Fibroblast of lung (primary cell): ENCODE measurements around the gene C3orf18. TPM values are rescaled to one million over a fixed set of nuclear protein-coding genes. Genes with fewer than 3 reads are reported as not detected.

Experiments
- DNase-seq, 2 donors: peaks; one replicate each; pipeline versions ENCODE4 v3.0.0 to v3.0.0-alpha.2; 2010; ENCODE audit warnings: low read depth in 2 of 2
- H2AFZ ChIP-seq: 2 replicates; pipeline ENCODE4 v1.5.1; 2012; ENCODE audit warnings: low read length, control low read depth, inconsistent platforms
- H3K27ac ChIP-seq: 2 replicates; pipeline ENCODE4 v1.5.1; 2011; ENCODE audit warnings: low read length, control low read depth; ENCODE audit not compliant: insufficient read depth
- H3K27me3 ChIP-seq: 2 replicates; pipeline ENCODE4 v1.5.1; 2011; ENCODE audit warnings: mild to moderate bottlenecking, low read length; ENCODE audit not compliant: control insufficient read depth, insufficient read depth
- H3K36me3 ChIP-seq: 2 replicates; pipeline ENCODE4 v1.5.1; 2011; ENCODE audit warnings: low read length; ENCODE audit not compliant: control insufficient read depth, insufficient read depth
- H3K4me1 ChIP-seq: 2 replicates; pipeline ENCODE4 v1.5.1; 2011; ENCODE audit warnings: low read length; ENCODE audit not compliant: control insufficient read depth, insufficient read depth; ENCODE audit errors: extremely low read depth
- H3K4me2 ChIP-seq: 2 replicates; pipeline ENCODE4 v1.5.1; 2011; ENCODE audit warnings: low read length, control low read depth; ENCODE audit not compliant: insufficient read depth; ENCODE audit errors: extremely low read depth
- H3K4me3 ChIP-seq, 4 experiments: fragments of 200-600 bp in 1 of 4; sonication (generic) in 1 of 4; replicated peaks in 1 of 4; 2 replicates each; pipeline ENCODE4 v1.5.1; 2011 to 2016; ENCODE audit warnings: low read length in 4 of 4, low read depth in 3 of 4, mild to moderate bottlenecking in 3 of 4, control low read depth in 2 of 4, inconsistent platforms in 1 of 4, mixed read lengths in 1 of 4; ENCODE audit not compliant: insufficient read depth in 1 of 4; ENCODE audit errors: control extremely low read depth in 1 of 4
- H3K79me2 ChIP-seq: 2 replicates; pipeline ENCODE4 v1.5.1; 2012; ENCODE audit warnings: mild to moderate bottlenecking, low read length, inconsistent platforms; ENCODE audit not compliant: control insufficient read depth, insufficient read depth
- H3K9ac ChIP-seq: 2 replicates; pipeline ENCODE4 v1.5.1; 2011; ENCODE audit warnings: mild to moderate bottlenecking, low read length, control low read depth; ENCODE audit not compliant: insufficient read depth
- H3K9me3 ChIP-seq: 2 replicates; pipeline ENCODE4 v1.5.1; 2012; ENCODE audit warnings: low read depth, low read length; ENCODE audit not compliant: control insufficient read depth, insufficient read depth
- H4K20me1 ChIP-seq: 2 replicates; pipeline ENCODE4 v1.5.1; 2011; ENCODE audit warnings: low read length; ENCODE audit not compliant: control insufficient read depth, insufficient read depth; ENCODE audit errors: extremely low read depth
- CTCF ChIP-seq, 2 donors: IDR thresholded peaks in 1 of 2; conservative IDR thresholded peaks in 1 of 2; 1 replicate in 1 of 2; 2 replicates in 1 of 2; pipeline ENCODE4 v1.5.1; 2011 to 2012; ENCODE audit warnings: low read length in 2 of 2, control low read depth in 1 of 2, inconsistent platforms in 1 of 2, low read depth in 1 of 2, mild to moderate bottlenecking in 1 of 2
- EZH2 ChIP-seq: IDR thresholded peaks from 2 replicates; pipeline ENCODE4 v1.5.1; 2012; ENCODE audit warnings: low read length, control low read depth, mild to moderate bottlenecking; ENCODE audit errors: missing control alignments
- polyA plus RNA-seq, 2 donors: library from polyadenylated mRNA; depleted of rRNA in 1 of 2; stranded (reverse) in 1 of 2; unstranded in 1 of 2; fragments of >200 nt; gene quantifications; 2 replicates each; pipeline ENCODE4 v1.2.1, GENCODE V29; 2011 to 2012; ENCODE audit warnings: missing spikeins in 1 of 2
- total RNA-seq: library from RNA; depleted of rRNA; stranded (reverse); fragments of >200 nt; gene quantifications from 2 replicates; pipeline ENCODE4 v1.2.1, GENCODE V29; 2014

Gene C3orf18
- total and polyA plus RNA-seq, 2 donors (not counting 1 experiment from before 2014, with no cell fraction given), result 8.7 to 25.8 TPM

- Histone ChIP-seq H3K9ac (no peak overlapping the region), H3K4me2 (no peak overlapping the region), H4K20me1 (no peaks in the 10 kb centered on the region), H2AFZ (no peak overlapping the region), H3K36me3 (no peaks in the 10 kb centered on the region), H3K4me1 (no peaks in the 10 kb centered on the region), H3K79me2 (no peaks in the 10 kb centered on the region), H3K9me3 (no peaks in the 10 kb centered on the region), H3K27ac (no peak overlapping the region), H3K27me3 (peaks cover 13% of the 10 kb centered on the region), H3K4me3 (no peak overlapping the region)
- TF ChIP-seq EZH2 (no peak), CTCF (conservative IDR thresholded peaks at IDR 0.05 in 1 of 2, IDR thresholded peaks at IDR 0.05 in 1 of 2; ENCODE audit: low read depth in 1 of 2, low read length in 2 of 2) (no peak)
- no peak for DNase-seq
Measured at GRCh38 chr3:50508821-50509220, 58.7 kb downstream of the C3orf18 start.

Other genes with a start within 250 kb of the C3orf18 start
- 50.6 and 52.5 TPM in 2 replicates for gene HYAL2, start 245.0 kb downstream of the C3orf18 start, total RNA-seq
- 35.1 and 36.9 TPM in 2 replicates for gene HYAL2, start 245.0 kb downstream of the C3orf18 start, polyA plus RNA-seq
- gene TUSC2, start 239.5 kb downstream of the C3orf18 start, total RNA-seq, result 13.4 and 14.6 TPM in 2 replicates
- gene TUSC2, start 239.5 kb downstream of the C3orf18 start, polyA plus RNA-seq, result 15.3 and 19.2 TPM in 2 replicates
- 24.1 and 32.4 TPM in 2 replicates for gene RASSF1, start 226.9 kb downstream of the C3orf18 start, total RNA-seq
- 33.3 and 41.7 TPM in 2 replicates for gene RASSF1, start 226.9 kb downstream of the C3orf18 start, polyA plus RNA-seq
- 0.26 and 0.83 TPM in 2 replicates for gene ZMYND10, start 222.0 kb downstream of the C3orf18 start, total RNA-seq
- 0.32 and 0.93 TPM in 2 replicates for gene ZMYND10, start 222.0 kb downstream of the C3orf18 start, polyA plus RNA-seq
- gene NPRL2, start 217.0 kb downstream of the C3orf18 start, total RNA-seq, result 19.3 and 27.2 TPM in 2 replicates
- 21.4 and 26.2 TPM in 2 replicates for gene NPRL2, start 217.0 kb downstream of the C3orf18 start, polyA plus RNA-seq
- 24.1 and 28.6 TPM in 2 replicates for gene CYB561D2, start 216.9 kb downstream of the C3orf18 start, total RNA-seq
- 16.4 and 16.7 TPM in 2 replicates for gene CYB561D2, start 216.9 kb downstream of the C3orf18 start, polyA plus RNA-seq
- 39.3 and 44.8 TPM in 2 replicates for gene TMEM115, start 208.2 kb downstream of the C3orf18 start, total RNA-seq
- gene TMEM115, start 208.2 kb downstream of the C3orf18 start, polyA plus RNA-seq, result 28.2 and 28.9 TPM in 2 replicates
- under 0.01 TPM in 1 of 2 replicates, not detected in the other for gene CACNA2D2, start 64.1 kb downstream of the C3orf18 start, total RNA-seq
- gene CACNA2D2, start 64.1 kb downstream of the C3orf18 start, polyA plus RNA-seq, result 0.02 and 0.06 TPM in 2 replicates
- 8.2 and 12.7 TPM in 2 replicates for gene HEMK1, start 1.8 kb upstream of the C3orf18 start, total RNA-seq
- 6.1 and 8.4 TPM in 2 replicates for gene HEMK1, start 1.8 kb upstream of the C3orf18 start, polyA plus RNA-seq
- gene CISH, start 44.0 kb upstream of the C3orf18 start, total RNA-seq, result 0.99 and 1.0 TPM in 2 replicates
- gene CISH, start 44.0 kb upstream of the C3orf18 start, polyA plus RNA-seq, result 1.6 and 1.9 TPM in 2 replicates
- 25.4 and 34.3 TPM in 2 replicates for gene MAPKAPK3, start 49.4 kb upstream of the C3orf18 start, total RNA-seq
- 38.4 and 44.6 TPM in 2 replicates for gene MAPKAPK3, start 49.4 kb upstream of the C3orf18 start, polyA plus RNA-seq
- 0.17 and 0.26 TPM in 2 replicates for gene DOCK3, start 107.2 kb upstream of the C3orf18 start, total RNA-seq
- gene DOCK3, start 107.2 kb upstream of the C3orf18 start, polyA plus RNA-seq, result 0.07 TPM in 2 replicates